ENCODE measurements around the gene NOL12.

DNA sequence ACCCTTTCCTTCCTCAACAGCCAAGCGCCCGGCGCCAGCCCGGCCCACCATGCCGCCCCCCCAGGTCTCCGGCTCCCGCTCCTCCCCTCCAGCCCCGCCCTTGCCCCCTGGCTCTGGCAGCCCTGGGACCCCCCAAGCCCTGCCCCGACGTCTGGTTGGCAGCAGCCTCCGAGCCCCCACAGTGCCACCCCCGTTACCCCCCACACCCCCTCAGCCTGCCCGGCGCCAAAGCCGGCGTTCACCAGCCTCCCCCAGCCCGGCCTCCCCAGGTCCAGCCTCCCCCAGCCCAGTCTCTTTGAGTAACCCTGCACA lies 30.9 kb upstream of the NOL12 start:
- TF ChIP-seq CTCF (IDR thresholded peaks at IDR 0.05; ENCODE audit: insufficient read depth, low read depth, low read length) (no peak), EZH2 (IDR thresholded peaks at IDR 0.05; ENCODE audit: insufficient read depth, low read length) (no peak)

All from astrocyte (in vitro differentiated cells and primary cell).